ENCODE results near the gene KLHL30. TPM values are rescaled to one million over a fixed set of nuclear protein-coding genes. Genes with fewer than 3 reads are reported as not detected.

Gene KLHL30
- total RNA-seq, 1 donor from 2014 or later: not detected

- DNase-seq: no peak
- POLR2A ChIA-PET: no interaction called here
- peaks cover 6% of the 10 kb centered on the region for H3K4me1 Mint-ChIP-seq
- ATAC-seq (ENCODE audit: low read depth): no peak
- TF ChIP-seq CTCF (IDR thresholded peaks at IDR 0.05): no peak
- peaks cover 10% of the 10 kb centered on the region for H3K27me3 Mint-ChIP-seq
- H3K27ac Mint-ChIP-seq: no peak overlapping the region
- H3K36me3 Mint-ChIP-seq (ENCODE audit: low read depth): no peaks in the 10 kb centered on the region
- H3K9me3 Mint-ChIP-seq: peaks cover 6% of the 10 kb centered on the region
- H3K4me3 Mint-ChIP-seq: no peak overlapping the region
- intact Hi-C loops (cut with micrococcal nuclease): no loop called here
- CTCF ChIA-PET: no interaction called here
Observed at GRCh38 chr2:238117199-238118154, 21.0 kb upstream of the KLHL30 start.

GRCh38 chr2:238119756-238120462, 18.6 kb upstream of the KLHL30 start:
- Mint-ChIP-seq H3K4me1 (peaks cover 6% of the 10 kb centered on the region), H3K4me3 (no peak overlapping the region), H3K36me3 (ENCODE audit: low read depth) (no peaks in the 10 kb centered on the region), H3K27ac (no peak overlapping the region), H3K9me3 (no peaks in the 10 kb centered on the region), H3K27me3 (peaks cover 10% of the 10 kb centered on the region)
- ChIA-PET CTCF (no interaction called here), POLR2A (no interaction called here)
- TF ChIP-seq CTCF (IDR thresholded peaks at IDR 0.05): no peak
- peak; percentile 21 for ATAC-seq (ENCODE audit: low read depth)
- intact Hi-C loops (cut with micrococcal nuclease): no loop called here
- DNase-seq: no peak

DNA sequence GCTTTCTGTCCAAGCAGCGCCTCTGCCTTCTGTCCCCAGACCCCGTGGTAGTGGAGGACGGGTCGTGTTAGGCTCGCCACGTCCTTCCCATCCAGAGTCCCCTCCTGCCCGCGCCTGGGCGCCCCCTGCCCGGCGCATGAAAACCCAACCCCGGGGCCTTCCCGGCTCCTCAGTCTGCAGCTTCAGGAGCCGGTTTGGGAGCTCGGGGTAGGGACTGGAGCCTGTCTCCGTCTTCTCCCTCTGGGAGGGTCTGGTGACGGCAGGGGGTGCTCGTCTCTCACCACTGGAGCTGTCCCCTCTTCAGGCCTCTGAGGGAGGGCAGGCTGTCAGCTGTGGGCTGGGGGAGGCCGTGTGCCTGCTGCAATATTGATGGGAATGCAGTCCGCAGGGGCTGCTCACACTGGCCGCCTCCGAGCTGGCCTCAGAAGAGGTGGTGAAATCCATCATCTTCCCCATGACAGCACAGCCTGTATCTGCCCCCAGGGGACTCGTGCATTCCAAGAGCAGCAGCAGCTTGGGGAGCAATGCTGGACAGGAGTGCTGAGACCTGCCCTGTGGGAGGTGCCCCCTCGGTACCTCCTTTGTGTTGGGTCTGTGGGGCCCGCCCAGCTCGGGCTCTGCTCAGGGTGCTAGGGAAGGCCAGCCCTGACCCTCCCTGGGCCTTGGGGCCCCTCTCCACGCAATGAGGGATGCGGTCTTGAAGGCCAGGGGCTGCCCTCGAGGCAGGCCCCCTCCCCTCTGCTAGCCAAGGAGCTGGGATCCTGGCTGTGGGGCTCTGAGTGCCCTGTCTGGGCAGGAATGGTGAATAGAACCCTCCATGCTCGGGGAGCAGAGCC, 17.8 kb upstream of the KLHL30 start:
- POLR2A ChIA-PET: no interaction called here
- ATAC-seq (ENCODE audit: low read depth) (no peak), DNase-seq (no peak)
- no peak overlapping the region for H3K4me3 Mint-ChIP-seq
- CTCF ChIA-PET: no interaction called here
- no peaks in the 10 kb centered on the region for H3K9me3 Mint-ChIP-seq
- H3K36me3 Mint-ChIP-seq (ENCODE audit: low read depth): no peaks in the 10 kb centered on the region
- TF ChIP-seq CTCF (IDR thresholded peaks at IDR 0.05): no peak
- H3K4me1 Mint-ChIP-seq: peaks cover 6% of the 10 kb centered on the region
- no peak overlapping the region for H3K27ac Mint-ChIP-seq
- intact Hi-C loops (cut with micrococcal nuclease): no loop called here
- peaks cover 5% of the 10 kb centered on the region for H3K27me3 Mint-ChIP-seq

GRCh38 chr2:238121511-238122286, 16.8 kb upstream of the KLHL30 start:
- ATAC-seq (ENCODE audit: low read depth) (no peak), DNase-seq (no peak)
- CTCF ChIA-PET: no interaction called here
- no peak for TF ChIP-seq CTCF (IDR thresholded peaks at IDR 0.05)
- intact Hi-C loops (cut with micrococcal nuclease): no loop called here
- Mint-ChIP-seq H3K27ac (no peak overlapping the region), H3K4me3 (no peak overlapping the region), H3K27me3 (peaks cover 5% of the 10 kb centered on the region), H3K9me3 (no peaks in the 10 kb centered on the region), H3K36me3 (ENCODE audit: low read depth) (no peaks in the 10 kb centered on the region), H3K4me1 (peaks cover 6% of the 10 kb centered on the region)
- POLR2A ChIA-PET: no interaction called here
